Measurements from ENCODE around the gene HSBP1L1. TPM values are rescaled to one million over a fixed set of nuclear protein-coding genes. Genes with fewer than 3 reads are reported as not detected.
"Not testable (repeated sequence)": the region's sequence is repeated elsewhere in the genome, so short reads cannot be mapped to it uniquely, and the experiment has no call there.

Gene HSBP1L1
- total RNA-seq, 1 donor from 2014 or later, result 1.6 TPM

- H3K4me1 Mint-ChIP-seq (ENCODE audit: unreplicated experiment), result peaks cover 7% of the 10 kb centered on the region
- no peak overlapping the region for H3K27ac Mint-ChIP-seq (ENCODE audit: unreplicated experiment)
- H3K36me3 Mint-ChIP-seq (ENCODE audit: unreplicated experiment), result peaks cover 4% of the 10 kb centered on the region
- H3K27me3 Mint-ChIP-seq (ENCODE audit: unreplicated experiment), result no peaks in the 10 kb centered on the region
- H3K9me3 Mint-ChIP-seq (ENCODE audit: unreplicated experiment), result peaks cover 10% of the 10 kb centered on the region
- H3K4me3 Mint-ChIP-seq (ENCODE audit: unreplicated experiment), result no peak overlapping the region
- no peak for DNase-seq (ENCODE audit: extremely low spot score, unreplicated experiment)
- TF ChIP-seq CTCF (IDR thresholded peaks at IDR 0.05), result no peak
Measured at GRCh38 chr18:80010551-80010906, 46.1 kb downstream of the HSBP1L1 start.

- not testable (repeated sequence) for H3K4me3 Mint-ChIP-seq (ENCODE audit: unreplicated experiment); H3K4me1 Mint-ChIP-seq (ENCODE audit: unreplicated experiment); H3K27me3 Mint-ChIP-seq (ENCODE audit: unreplicated experiment); DNase-seq (ENCODE audit: extremely low spot score, unreplicated experiment); H3K36me3 Mint-ChIP-seq (ENCODE audit: unreplicated experiment); H3K27ac Mint-ChIP-seq (ENCODE audit: unreplicated experiment)
- H3K9me3 Mint-ChIP-seq (ENCODE audit: unreplicated experiment), result peaks cover 10% of the 10 kb centered on the region
Measured at GRCh38 chr18:80011496-80012137, 47.2 kb downstream of the HSBP1L1 start.

GRCh38 chr18:80012714-80013113 lies 48.3 kb downstream of the HSBP1L1 start:
- peaks cover 10% of the 10 kb centered on the region for H3K9me3 Mint-ChIP-seq (ENCODE audit: unreplicated experiment)

More at GRCh38 chr18:80012714-80013113, 48.3 kb downstream of the HSBP1L1 start:
- no peaks in the 10 kb centered on the region for H3K27me3 Mint-ChIP-seq (ENCODE audit: unreplicated experiment)
- TF ChIP-seq CTCF (IDR thresholded peaks at IDR 0.05), result no peak
- H3K27ac Mint-ChIP-seq (ENCODE audit: unreplicated experiment), result no peak overlapping the region
- H3K4me3 Mint-ChIP-seq (ENCODE audit: unreplicated experiment), result no peak overlapping the region
- peaks cover 7% of the 10 kb centered on the region for H3K4me1 Mint-ChIP-seq (ENCODE audit: unreplicated experiment)
- H3K36me3 Mint-ChIP-seq (ENCODE audit: unreplicated experiment), result peaks cover 4% of the 10 kb centered on the region
- DNase-seq (ENCODE audit: extremely low spot score, unreplicated experiment), result no peak

Other genes with a start within 250 kb of the HSBP1L1 start
- not detected in 2 replicates for gene KCNG2, start 166.7 kb upstream of the HSBP1L1 start, total RNA-seq
- 35.1 and 38.6 TPM in 2 replicates for gene SLC66A2, start 13.0 kb upstream of the HSBP1L1 start, total RNA-seq
- gene TXNL4A, start 23.9 kb downstream of the HSBP1L1 start, total RNA-seq, result 117 and 126 TPM in 2 replicates
- 25.4 and 26.2 TPM in 2 replicates for gene RBFA, start 69.8 kb downstream of the HSBP1L1 start, total RNA-seq
- 18.6 and 19.2 TPM in 2 replicates for gene ADNP2, start 144.6 kb downstream of the HSBP1L1 start, total RNA-seq

Data from osteocyte (in vitro differentiated cells).